C4-2B (cell line): Measurements from ENCODE around the gene SMAP2.

Source experiments
- ZFX ChIP-seq: fragments of 450-650 bp; IDR thresholded peaks from 2 replicates; pipeline ENCODE4 v1.6.1; 2017
- TF ChIP-seq, protein P1 (sequence below): fragments of 450-650 bp; conservative IDR thresholded peaks from 2 replicates; pipeline ENCODE4 v1.5.1; 2017; ENCODE audit warnings: mild to moderate bottlenecking

DNA sequence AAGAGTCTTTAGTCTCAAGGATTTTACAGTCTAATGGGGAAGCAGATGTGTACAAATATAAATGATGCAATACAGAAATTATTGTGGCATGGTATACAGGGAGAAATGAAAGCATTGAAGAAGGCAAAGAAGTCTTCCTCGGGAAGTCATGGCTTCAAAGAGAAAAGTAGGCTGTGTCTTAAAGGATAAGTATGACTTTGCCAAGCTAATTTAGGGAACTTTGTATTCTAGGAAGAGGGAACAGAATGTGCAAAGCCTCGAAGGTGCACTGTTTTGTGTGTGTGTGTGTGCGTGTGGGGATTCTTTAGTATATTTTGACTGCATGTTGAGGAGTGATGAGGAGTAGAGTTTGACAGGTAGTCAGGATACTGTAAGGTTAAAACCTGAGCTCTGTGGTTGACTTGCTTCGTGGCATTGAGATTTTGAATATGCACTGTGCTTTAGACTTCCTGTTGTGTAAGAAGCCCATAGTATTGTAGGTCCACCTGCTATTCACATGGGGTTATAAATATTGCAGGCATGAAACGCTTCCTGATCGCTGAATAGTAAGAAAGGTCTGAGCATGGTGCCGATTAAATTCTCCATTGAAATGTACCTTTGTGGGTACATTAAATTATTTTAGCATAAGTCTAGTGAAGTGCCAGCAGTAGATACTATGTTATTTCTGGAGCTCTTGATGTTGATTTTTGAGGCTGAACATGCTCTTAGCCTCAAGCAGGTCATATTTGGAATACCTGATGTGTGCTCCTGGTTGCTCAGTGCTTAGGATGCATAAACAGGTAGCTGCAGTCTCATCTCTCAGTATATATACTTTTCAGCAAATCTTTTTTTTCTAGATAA, 8.0 kb downstream of the SMAP2 start:
- TF ChIP-seq, protein P1, sequence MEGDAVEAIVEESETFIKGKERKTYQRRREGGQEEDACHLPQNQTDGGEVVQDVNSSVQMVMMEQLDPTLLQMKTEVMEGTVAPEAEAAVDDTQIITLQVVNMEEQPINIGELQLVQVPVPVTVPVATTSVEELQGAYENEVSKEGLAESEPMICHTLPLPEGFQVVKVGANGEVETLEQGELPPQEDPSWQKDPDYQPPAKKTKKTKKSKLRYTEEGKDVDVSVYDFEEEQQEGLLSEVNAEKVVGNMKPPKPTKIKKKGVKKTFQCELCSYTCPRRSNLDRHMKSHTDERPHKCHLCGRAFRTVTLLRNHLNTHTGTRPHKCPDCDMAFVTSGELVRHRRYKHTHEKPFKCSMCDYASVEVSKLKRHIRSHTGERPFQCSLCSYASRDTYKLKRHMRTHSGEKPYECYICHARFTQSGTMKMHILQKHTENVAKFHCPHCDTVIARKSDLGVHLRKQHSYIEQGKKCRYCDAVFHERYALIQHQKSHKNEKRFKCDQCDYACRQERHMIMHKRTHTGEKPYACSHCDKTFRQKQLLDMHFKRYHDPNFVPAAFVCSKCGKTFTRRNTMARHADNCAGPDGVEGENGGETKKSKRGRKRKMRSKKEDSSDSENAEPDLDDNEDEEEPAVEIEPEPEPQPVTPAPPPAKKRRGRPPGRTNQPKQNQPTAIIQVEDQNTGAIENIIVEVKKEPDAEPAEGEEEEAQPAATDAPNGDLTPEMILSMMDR, result no peak
- TF ChIP-seq ZFX, result no peak
